HG03565 (cell line): ENCODE results near the gene PRKCD.

Experiments
- ATAC-seq: cut with Tn5 transposase; IDR thresholded peaks from one replicate; pipeline ENCODE4 v1.9.1; 2021; ENCODE audit warnings: mild to moderate bottlenecking, moderate library complexity; ENCODE audit not compliant: unreplicated experiment

The PRKCD gene

DNA sequence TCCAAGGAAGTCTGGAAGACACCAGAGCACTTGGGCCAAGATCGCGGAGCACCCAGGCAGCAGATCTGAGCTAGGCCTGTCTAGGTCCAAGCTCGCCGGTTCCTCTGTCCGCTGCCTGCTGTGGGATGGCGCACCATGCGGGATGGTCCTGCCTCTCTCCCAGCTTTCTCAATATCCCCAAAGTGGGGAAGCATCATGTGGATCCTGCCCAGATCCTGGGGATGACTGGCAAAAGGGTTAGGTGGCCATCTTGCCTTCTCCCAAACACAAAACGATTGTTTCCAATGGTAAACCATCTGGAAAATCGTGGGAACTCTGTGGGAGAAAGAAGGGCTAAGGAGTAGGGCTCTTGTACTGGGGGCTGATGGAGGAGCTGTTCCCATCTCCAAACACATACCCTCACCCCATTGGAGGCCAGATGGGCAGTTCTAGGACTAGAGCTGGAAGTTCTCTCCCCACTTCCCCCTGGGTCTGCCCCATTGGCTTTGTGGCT lies 8.9 kb downstream of the PRKCD start:
- ATAC-seq: no peak

DNA sequence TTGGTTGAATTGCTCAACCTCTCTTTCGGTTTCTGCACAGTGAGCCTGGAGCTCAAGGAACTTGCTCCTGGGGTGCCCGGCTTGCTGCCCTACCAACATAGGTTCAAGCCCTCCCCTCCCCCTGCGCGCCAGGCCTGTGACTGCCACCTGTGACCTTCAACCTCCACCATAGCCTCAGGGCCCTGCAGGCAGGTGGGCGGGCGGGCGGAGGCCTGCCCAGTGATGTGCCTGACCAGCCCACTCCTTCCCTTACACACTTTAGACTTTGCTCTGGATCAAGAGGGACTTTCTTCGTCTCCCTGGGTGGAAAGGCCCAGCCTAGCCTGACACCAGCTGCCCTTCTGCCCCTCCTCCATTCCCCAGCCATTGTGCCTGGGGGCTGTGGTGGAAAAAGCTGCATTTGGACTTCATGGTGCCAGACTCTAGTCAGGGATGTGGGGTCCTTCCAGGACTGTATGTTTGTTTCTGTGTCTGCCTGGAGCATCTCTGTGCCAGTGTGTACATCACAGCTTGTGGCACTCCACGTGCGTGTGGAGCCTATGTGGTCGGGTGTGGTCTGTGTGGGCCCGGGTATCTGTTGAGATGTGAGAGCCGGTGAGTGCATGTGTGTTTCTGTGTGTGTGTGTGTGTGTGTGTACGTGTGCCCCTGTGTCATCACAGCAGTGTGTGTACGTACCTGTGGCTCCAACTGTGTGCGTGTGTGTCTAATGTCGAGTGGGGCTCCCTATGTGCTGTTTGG lies 9.5 kb downstream of the PRKCD start:
- ATAC-seq: no peak

DNA sequence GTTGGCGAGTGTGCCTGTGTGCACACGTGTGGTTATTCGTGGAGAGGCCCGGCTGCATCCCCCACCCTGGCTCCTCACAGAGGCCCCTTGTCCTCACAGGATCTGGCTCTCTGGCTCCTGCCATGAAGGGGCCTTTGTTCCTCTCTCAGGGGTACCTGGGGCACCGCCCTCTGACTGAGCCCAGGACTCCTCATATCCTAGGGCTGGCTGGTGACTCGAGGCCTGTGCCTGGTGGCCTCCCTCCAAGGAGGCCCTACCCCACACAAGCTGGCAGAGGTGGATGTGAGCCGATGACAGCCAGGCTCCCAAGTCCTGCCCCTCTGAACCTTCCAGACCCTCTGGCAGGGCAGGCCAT lies 10.0 kb downstream of the PRKCD start:
- no peak for ATAC-seq

DNA sequence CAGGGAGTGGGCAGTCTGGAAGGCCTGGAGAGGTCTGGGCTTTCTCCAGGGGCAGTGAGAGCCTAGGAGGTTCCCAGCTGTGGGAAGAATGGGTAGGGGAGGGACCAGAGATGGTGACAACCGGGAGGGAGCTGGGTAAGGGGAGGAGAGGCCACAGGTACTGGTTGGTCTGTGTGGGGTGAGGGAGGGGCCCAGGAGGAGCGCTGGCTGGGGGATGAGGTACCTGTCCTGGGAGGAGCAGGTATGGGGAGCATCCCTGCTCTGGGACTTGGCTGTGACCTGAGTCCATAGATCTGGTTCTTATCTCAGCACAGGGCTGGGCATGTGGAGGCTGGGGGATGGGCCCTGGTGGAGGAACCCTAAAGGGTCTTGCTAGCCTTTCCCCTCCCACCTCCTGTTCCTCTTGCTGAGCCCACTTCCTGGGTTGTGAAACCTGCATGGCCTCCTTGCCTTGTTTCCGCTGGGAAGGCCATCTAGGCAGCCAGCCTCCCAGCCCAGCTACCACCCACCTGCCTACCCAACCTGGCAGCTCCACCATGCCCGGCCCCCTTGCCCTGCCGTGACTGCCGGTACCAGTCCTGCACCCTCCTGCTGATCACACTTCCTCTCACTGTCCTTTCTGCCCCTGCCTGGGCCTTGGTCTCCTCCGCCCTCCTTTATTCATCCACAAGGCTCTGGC lies 11.0 kb downstream of the PRKCD start:
- ATAC-seq: no peak

DNA sequence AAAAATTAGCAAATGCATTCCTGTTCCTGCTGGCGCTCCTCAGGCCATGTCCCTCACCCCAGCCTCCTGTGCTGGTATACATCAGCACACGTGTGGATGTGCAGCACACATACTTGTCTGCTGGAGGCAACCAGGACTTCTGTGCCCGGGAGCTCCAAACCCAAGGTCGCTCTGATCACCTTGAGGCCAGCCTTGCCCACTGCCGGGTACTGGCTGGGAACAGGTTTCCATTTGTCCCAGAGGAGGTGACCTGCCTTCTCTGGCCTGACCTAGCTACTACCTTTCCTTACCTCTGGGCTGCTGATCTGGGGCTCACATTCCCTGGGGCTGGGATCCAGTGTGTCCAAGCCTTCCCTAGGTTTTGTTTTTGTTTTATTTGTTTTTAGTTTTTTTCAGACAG lies 12.1 kb downstream of the PRKCD start:
- no peak for ATAC-seq

DNA sequence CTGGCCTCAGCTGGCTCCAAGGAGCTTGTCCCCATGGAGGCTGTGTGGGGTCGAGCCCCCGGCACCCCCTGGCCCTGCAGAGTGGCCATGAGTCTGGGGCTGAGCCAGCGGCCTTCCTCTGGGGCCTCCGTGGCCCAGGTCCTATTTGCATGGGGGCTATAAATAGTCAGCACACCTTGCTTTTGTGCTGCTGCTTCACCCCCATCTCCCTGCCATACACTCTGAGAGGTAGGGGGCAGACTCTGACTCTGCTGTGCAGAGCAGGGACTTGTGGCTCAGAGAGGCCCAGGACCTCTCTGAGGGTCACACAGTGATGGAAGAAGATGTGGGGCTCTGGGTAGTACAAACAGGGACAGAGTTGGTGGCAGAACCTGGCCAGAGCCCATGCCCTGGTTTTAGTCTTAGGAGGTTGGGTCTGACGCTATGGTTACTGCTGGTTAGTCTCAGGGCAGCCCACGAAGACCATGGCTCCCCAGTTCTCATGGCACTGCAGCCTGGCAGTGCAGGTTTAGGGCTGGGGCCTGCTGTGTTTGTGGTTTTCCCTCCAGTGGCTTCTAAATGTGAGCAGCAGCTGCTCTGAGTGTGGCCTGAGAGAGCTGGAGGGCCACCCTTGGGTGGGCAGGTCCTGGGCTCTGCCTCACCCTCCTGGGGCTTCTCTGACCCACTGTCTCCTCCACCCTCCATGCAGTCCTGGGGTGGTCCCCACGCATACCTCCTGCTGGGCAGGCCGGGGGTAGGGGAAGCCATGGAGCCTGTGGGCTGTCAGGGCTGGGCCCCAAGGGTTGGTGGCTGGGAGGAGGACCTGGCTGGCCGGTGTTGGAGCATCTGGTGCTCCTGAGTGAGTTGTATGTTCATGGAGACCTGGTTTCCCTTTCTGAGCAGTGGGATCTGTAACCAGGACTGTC lies 13.6 kb downstream of the PRKCD start:
- peak; percentile 49 for ATAC-seq

DNA sequence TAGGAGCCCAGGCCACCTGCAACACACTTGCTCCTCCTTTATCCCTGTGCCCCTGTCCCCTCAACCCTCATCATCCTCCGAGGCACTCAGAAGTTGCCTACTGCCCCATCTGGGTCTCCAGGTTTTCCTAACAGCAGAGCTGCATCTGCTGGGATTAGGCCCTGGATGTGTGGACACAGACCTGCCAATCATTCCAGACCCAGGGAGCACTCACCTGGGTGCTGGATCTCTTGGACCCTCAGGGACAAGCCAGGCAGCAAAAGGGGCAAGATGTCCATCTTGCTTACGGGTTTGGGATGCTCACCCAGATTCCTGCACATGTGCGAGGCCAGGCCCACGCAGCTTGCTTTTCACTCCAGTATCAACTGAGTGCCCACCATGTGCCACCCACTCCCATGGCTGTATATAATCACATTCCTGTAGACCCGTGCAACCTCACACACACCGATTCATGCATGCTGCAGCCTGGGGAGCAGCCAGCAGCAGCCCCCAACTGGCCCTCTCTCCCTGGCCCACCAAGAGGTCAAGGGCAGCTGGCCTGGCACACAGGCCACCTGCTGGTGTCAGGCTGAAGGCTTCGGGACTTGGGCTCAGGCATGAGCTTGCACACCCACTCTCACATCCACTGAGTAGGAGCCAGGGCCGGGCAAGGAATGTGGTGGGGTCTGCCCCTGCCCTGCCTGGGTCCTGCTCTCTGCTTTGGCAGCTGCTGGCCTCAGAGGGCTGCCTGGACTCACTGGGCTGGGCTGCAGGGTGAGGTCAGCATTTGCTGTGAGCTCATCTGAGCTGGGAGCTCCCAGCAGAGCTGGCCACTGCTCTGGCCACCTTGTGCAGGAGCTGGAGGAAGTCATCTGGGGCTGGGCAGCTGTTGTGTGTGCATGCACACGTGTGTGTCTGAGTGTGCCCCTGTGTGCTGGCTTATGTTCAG lies 14.9 kb downstream of the PRKCD start:
- no peak for ATAC-seq

DNA sequence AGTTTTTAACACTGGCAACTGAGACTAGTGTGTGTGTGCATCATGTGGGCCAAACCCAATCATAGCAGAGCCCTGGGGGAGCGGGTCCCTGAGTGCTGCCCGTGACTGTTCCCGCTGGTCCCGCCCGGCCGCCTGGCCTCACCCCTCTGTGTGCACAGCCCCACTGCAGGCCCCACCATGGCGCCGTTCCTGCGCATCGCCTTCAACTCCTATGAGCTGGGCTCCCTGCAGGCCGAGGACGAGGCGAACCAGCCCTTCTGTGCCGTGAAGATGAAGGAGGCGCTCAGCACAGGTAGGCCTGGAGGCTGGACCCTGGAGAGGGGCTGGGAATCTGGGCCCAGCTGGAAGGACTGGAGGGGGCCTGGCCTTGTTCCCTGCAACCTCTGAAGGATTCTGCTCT lies 17.2 kb downstream of the PRKCD start:
- no peak for ATAC-seq

DNA sequence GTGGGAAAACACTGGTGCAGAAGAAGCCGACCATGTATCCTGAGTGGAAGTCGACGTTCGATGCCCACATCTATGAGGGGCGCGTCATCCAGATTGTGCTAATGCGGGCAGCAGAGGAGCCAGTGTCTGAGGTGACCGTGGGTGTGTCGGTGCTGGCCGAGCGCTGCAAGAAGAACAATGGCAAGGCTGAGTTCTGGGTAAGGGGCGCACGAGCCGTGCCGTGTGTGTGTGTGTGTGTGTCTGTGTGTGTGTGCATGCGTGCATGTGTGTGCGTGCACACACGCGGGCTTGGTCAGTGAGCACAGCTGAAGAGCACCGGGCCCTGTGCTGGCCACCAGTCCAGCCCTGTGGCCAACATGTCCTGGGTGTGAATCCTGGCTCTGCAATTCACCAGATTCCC lies 18.6 kb downstream of the PRKCD start:
- ATAC-seq: no peak

DNA sequence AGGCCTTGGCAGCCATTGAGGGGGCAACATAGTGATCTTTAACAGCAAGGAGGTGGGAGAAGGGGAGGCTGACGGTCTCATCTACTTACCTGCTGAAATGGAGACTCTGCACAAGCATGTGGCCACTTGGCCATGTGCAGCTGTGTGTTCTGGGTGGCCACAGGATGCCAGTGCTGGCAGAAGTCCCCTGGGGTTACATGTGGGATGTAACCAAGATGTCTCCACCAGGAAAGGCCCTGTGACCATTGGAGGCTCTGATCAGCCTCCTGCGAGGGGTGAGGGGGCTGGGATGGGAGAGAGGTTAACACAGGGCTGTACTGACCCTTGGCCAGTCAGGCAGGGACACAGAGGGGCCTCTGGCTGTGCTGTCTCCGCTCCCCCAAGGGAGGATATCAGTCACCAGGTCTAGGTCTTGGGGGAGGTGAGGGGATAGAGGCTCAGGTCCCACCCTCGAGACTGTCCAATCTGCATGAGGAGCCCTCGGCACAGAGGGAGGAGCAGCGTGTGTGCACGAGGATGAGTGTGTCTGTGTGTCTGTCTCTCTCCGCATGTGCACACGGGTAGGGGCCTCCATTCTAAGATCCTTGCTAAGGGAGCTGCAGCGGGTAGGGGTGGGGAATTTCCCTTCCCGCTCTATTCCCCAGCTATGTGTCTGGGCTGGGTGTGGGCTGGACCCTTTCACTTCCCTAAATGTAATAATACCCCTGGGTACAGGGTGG lies 19.5 kb downstream of the PRKCD start:
- ATAC-seq: peak; percentile 84

DNA sequence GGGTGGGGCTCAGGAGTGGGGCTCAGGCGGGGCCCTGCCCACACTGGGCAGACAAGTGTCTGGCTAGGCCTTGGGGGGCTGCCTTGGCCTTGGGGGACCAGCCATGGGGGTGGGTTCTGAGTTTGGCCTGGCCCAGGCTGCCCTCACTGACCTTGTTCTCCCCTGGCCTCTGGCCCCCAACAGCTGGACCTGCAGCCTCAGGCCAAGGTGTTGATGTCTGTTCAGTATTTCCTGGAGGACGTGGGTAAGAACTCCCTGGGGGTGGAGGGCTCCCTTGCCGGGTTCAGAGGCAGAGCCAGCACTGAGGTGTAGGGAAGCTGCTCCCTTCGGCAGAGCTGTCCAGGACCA lies 20.0 kb downstream of the PRKCD start:
- no peak for ATAC-seq

DNA sequence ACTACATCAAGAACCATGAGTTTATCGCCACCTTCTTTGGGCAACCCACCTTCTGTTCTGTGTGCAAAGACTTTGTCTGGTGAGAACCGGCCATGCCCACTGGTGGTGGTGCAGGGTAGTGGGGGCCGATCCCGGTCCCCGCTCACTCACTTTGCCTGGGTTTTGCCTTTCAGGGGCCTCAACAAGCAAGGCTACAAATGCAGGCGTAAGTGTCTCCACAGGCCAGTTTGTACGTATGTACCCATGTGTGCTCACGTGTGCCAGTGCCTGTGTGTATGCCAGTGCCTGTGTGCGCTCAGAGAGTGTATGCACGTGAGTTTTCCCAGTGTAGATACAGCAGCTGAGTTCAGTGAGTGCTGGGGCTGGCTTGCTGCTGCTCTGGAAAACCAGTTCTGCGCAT lies 20.5 kb downstream of the PRKCD start:
- ATAC-seq: no peak

DNA sequence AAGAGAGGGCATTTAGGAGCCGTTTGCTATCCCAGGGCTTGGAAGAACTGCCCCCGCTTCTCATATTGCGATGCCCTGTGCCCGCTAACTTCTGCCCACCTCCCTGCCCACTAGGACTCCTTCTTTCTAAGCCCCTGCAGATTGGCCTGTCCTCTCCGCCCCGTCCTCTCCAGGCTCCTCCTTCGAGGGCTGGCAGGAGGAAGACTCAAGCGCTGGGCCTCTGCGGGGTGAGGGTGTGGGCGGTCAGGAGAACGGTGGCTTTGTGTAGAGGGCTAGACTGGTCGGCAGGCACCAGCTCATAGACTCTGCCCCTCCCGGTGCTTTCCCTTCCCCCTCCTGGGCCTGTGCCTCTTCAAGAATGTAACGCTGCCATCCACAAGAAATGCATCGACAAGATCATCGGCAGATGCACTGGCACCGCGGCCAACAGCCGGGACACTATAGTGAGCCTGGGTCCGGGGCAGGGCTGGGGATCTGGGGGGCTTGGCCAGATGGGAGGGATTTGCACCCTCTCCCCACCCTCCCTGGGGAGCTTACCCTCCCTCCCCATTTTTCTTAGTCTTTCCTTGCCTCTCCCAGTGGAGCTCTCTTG lies 21.9 kb downstream of the PRKCD start:
- no peak for ATAC-seq

DNA sequence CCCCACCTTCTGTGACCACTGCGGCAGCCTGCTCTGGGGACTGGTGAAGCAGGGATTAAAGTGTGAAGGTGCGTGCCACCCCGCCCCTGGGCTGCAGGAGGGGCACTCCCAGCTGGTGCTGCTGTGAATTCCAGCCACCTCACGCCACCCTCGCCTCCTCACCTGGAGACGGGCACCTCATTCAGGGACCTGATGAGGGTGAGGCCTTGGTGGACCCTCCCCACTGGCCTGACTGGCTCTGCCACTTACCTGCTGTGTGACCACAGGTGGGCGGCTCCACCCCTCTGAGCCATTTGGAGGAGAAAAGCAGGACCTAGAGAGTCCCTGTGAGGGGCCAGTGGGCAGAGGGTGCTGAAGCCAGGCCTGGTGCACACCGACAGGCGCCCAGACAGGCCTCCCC lies 22.5 kb downstream of the PRKCD start:
- ATAC-seq: no peak

DNA sequence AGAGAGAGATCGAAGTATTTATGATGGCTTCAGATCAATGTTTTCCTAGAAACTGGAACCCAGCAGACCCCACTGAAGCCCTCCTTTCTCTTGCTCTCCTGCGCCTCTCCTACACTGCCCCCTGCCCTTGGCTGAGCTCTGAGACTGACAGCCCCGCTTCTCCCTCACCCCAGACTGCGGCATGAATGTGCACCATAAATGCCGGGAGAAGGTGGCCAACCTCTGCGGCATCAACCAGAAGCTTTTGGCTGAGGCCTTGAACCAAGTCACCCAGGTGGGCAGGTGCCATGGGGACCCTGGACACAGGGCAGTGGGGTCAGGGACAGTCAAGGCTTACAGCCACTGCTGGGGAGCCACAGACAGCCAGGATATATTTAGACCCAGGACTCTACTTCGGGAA lies 23.7 kb downstream of the PRKCD start:
- ATAC-seq: no peak

DNA sequence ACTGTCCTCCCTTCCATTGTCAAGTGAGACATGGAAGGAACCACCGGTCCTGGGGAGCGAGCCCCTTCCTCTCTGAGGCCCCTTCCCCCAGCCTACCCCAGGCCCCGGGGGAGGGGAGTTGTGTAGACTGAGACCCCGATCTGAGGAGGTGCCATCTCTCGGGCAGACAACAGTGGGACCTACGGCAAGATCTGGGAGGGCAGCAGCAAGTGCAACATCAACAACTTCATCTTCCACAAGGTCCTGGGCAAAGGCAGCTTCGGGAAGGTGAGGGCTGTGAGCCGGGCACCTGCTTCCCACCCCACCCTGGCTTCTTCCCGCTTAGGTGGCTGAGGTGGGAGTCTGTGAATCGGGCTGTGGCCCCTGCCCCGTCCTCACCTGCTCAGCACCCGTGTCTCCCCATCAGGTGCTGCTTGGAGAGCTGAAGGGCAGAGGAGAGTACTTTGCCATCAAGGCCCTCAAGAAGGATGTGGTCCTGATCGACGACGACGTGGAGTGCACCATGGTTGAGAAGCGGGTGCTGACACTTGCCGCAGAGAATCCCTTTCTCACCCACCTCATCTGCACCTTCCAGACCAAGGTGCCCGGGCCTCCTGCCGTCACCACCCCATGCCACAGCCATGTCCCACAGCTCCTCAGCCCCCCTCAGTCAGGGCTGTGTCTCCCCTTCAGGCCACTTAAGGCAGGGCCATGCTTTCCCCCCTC lies 24.9 kb downstream of the PRKCD start:
- ATAC-seq: no peak

DNA sequence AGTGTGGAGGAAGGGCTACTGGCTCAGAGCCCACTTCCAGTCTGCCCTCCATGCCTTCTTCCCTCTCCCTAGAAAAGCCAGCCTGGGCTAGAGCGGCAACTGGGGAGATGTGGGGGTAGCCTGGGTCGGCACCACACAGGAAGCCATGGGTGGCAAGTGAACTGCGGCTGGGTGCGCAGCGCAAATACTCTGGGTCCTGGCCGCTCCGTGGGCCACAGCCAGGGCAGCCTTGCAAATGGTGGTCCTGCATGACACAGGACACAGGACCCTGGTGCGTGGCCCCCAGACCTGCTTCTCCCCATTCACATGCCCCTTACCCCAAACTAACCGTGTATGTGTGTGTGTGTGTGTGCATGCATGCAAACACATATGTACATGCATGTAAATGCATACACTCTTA lies 25.7 kb downstream of the PRKCD start:
- ATAC-seq: no peak

DNA sequence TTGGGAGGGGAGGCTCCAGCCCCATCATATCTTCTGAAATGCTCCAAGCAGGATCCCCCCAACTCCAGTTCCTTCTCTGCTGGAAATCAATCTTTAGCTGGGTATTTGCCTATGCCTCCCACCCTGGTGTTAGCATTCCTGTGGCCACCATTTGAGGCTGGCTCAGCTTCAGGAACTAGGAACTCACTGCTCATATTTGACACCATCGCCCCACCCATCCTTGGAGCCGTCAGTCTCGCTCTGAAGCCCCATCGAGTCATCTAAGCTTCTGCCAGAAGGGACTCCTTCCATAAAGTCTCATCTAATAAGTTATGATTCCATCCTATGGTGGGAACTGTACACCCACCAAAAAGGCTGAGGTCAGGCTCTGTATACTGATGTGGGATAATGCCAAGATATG lies 26.4 kb downstream of the PRKCD start:
- ATAC-seq: no peak

DNA sequence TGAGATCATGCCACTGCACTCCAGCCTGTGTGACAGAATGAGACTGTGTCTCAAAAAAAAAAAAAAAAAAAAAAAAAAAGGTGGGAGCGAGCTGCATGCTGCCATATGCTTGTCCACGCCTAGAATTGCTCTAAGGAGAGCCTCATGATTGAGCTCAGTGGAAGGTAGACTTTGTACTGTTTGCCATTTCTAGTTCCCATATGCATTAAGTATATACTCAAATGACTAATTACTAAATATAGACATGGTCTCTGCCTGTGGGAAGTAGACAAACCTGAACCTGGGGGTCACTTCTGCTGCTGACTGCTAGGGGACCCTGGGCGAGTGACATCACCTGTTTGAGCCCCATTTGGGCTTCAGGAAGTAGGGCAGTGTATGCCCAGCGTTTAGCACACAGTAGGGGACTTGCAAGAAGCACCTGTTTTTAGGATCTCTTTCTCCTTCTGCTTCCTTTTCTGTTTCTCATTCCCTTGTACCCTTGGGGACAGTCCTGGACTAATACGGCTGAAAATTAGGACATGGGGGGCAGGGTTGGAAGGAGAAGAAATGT lies 27.2 kb downstream of the PRKCD start:
- ATAC-seq: no peak
